SKM-1 (cell line): ENCODE data around the gene DLG2.
"Not testable (repeated sequence)": the region's sequence is repeated elsewhere in the genome, so short reads cannot be mapped to it uniquely, and the experiment has no call there.

Experiments
- DNase-seq: peaks from one replicate; lab custom pipeline; 2025; ENCODE audit not compliant: unreplicated experiment; lab: John Stamatoyannopoulos, UW

DLG2 gene

GRCh38 chr11:84308491-84308890 lies 1318.7 kb downstream of the DLG2 start:
- DNase-seq = not testable (repeated sequence)

GRCh38 chr11:84300092-84300491 lies 1327.1 kb downstream of the DLG2 start:
- no peak for DNase-seq

GRCh38 chr11:84297570-84297969 lies 1329.6 kb downstream of the DLG2 start:
- DNase-seq = no peak

GRCh38 chr11:84295815-84296214 lies 1331.3 kb downstream of the DLG2 start:
- no peak for DNase-seq

- no peak for DNase-seq
Observed at GRCh38 chr11:84292955-84293354, 1334.2 kb downstream of the DLG2 start.

GRCh38 chr11:84292006-84292405 lies 1335.1 kb downstream of the DLG2 start:
- DNase-seq = no peak

GRCh38 chr11:84290647-84291046 lies 1336.5 kb downstream of the DLG2 start:
- no peak for DNase-seq

- DNase-seq = no peak
Observed at GRCh38 chr11:84289381-84289906, 1337.7 kb downstream of the DLG2 start.

- DNase-seq = no peak
Observed at GRCh38 chr11:84273541-84273940, 1353.6 kb downstream of the DLG2 start.

- no peak for DNase-seq
Observed at GRCh38 chr11:84270466-84270865, 1356.7 kb downstream of the DLG2 start.

GRCh38 chr11:84264066-84264465 lies 1363.1 kb downstream of the DLG2 start:
- DNase-seq = no peak

GRCh38 chr11:84261707-84262106 lies 1365.4 kb downstream of the DLG2 start:
- DNase-seq = no peak

- DNase-seq = no peak
Observed at GRCh38 chr11:84260862-84261261, 1366.3 kb downstream of the DLG2 start.

GRCh38 chr11:84256618-84257017 lies 1370.5 kb downstream of the DLG2 start:
- DNase-seq = no peak

GRCh38 chr11:84255483-84255882 lies 1371.7 kb downstream of the DLG2 start:
- DNase-seq = no peak

GRCh38 chr11:84250834-84251613 lies 1376.1 kb downstream of the DLG2 start:
- DNase-seq = no peak

GRCh38 chr11:84249344-84250135 lies 1377.6 kb downstream of the DLG2 start:
- no peak for DNase-seq

GRCh38 chr11:84247926-84248325 lies 1379.2 kb downstream of the DLG2 start:
- no peak for DNase-seq

GRCh38 chr11:84247129-84247528 lies 1380.0 kb downstream of the DLG2 start:
- DNase-seq = no peak

- no peak for DNase-seq
Observed at GRCh38 chr11:84243629-84244263, 1383.4 kb downstream of the DLG2 start.

- no peak for DNase-seq
Observed at GRCh38 chr11:84241343-84242131, 1385.6 kb downstream of the DLG2 start.
